Stimulated activated CD4-positive, alpha-beta T cell treated with anti-CD3 and anti-CD28 coated beads, Interleukin-12 subunit alpha, Interleukin-12 subunit beta, amount 100 ng/mL, for 4 hours (primary cell): ENCODE measurements around the gene RAB23.
"Not testable (repeated sequence)": the region's sequence is repeated elsewhere in the genome, so short reads cannot be mapped to it uniquely, and the experiment has no call there.

Experiments
- DNase-seq: peaks from one replicate; pipeline ENCODE4 v3.0.0-alpha.2; 2020

Gene RAB23

GRCh38 chr6:57221936-57222742 is at the start of gene RAB23:
Gene RAB23 (minus strand): TSS chr6:57222307. CDS start chr6:57210380, 11,927 bp downstream.
- peak; percentile 79 for DNase-seq

DNA sequence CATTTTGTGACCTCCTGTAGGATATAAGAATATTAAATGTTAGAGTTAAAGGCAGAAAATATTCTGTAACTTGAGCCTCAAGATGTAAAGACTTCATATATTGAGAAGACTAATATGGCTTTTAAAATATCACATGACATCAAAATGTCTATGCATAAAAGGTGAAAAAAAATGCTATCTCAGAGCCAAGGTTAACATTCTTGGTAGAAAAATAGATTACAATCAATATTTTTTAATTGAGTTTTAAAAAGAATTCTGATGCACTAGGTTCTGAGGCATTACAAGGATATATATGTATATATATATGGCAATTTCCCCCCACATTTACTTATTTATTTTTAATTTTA is 46.2 kb upstream of the RAB23 start:
- no peak for DNase-seq

- DNase-seq: peak; percentile 1
Observed at GRCh38 chr6:57267586-57268293, 45.6 kb upstream of the RAB23 start.

GRCh38 chr6:57265755-57266221 is 43.7 kb upstream of the RAB23 start:
- DNase-seq: no peak

DNA sequence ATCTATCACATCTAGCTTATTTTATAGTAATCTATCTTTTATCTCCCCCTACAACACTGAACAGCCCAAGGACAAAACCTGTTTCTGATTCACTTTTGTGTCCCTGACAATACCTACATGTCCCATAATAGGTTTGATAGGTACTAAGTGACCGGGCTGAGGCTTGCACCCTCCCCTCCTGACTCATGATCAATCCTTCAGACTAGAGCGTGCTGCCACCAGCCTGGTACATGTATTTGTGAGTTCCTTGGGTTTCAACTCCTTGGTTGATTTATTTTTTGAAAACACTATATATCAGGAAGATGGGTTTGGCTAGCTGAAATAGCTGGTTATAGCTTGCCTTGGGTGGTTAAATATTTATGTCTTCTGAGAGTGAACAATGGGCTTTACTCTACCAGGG is 41.6 kb upstream of the RAB23 start:
- DNase-seq: no peak

DNA sequence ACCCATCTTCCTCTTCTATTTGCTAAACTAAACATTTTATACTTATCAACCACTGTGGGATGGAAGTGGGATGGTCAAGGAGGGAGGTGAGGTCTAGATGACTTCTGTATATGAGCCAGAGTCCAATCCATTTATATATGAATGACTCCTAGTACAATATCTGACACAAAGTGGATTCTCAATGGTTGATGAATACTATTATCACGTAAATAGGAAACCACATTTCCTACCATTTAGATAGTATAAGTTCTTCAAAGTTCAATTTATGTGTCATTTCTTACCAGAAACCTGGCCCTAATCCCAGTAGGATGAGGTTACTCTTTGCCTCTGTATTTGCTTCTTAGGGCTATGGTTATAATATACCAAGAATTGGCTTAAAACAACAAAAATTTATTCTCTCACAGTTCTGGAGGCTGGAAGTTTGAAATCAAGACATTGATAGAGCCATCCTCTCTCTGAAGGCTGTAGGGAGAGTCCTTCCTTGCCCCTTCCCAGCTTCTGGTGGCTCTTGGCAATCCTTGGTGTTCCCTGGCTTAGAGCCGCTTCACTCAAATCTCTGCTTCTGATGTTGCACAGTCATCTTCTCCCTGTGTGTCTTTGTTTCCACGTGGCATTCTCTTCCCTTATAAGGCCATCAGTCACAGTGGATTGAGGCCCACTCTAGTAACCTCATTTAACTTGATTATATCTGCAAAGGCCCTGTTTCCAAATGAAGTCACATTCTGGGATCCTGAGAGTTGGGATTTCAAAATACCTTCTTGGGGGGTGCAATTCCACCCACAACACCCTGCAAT is 41.0 kb upstream of the RAB23 start:
- no peak for DNase-seq

GRCh38 chr6:57262488-57262887 is 40.4 kb upstream of the RAB23 start:
- DNase-seq: no peak

- no peak for DNase-seq
Observed at GRCh38 chr6:57261926-57262325, 39.8 kb upstream of the RAB23 start.

DNA sequence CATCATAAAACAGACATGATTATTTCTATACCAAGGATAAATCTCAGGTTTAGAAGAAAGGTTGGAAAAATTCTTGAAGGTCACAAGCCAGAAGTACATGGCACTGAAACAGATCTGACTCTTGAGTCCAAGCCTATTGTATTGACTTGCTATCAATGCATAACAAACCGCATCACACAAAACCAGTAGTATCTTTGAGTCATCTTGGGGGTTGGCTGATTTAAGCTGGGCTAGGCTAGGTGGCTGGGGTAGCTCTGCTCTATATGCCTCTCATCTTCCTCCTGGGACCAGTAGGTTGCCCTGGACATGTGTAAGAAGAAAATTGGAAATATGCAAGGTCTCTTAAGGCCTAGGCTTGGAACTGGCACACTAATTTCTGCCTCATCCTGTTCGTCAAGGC is 37.0 kb upstream of the RAB23 start:
- no peak for DNase-seq

- DNase-seq: no peak
Observed at GRCh38 chr6:57257911-57258541, 35.9 kb upstream of the RAB23 start.

DNA sequence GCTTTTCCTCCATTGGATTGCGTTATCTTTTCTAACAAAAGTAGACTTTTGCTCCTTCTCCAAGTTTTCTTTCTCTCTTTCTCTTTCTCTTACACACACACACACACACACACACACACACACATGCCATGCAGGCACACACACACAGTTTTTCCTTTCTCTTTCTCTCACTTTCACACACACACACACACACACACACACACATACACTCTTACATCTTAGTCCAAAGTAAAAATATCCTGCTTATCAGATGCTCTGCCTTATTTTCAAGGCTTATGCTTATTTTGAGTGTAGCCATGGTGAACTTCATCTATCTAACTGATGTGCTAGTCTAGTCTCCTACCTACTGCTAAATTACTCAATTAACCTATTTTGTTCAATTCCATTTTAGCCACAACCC is 34.4 kb upstream of the RAB23 start:
- no peak for DNase-seq

DNA sequence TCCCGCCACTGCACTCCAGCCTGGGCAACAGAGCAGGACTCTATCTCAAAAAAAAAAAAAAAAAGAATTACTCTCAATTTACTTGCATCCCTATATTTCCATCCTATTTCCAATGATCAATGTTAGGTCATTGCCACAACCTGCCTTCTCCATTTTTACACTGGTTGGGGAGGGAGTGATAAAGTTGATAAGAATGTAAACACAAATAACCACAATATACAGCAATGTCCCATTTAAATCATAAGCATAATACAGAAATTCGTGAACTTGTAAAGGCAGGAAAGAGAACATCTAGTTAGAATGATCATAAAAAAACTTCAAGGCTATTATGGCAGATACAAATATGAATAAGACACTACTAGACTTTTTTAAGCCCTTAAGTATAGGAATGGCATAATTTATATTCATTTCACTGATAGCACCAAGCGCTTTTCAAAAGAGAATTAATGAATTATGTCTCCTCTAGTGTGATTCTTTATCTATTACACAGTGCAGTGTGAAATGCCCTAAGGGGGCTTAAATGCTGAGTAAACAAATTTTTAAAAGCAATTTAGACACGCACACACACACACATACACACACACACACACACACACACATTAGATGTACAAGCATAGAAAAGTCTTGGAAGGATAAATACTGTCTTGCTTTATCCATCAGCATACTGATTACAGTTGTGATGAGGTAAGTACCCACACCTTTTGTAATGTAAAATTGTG is 33.5 kb upstream of the RAB23 start:
- DNase-seq: no peak

GRCh38 chr6:57254055-57254717 is 32.1 kb upstream of the RAB23 start:
- DNase-seq: no peak

DNA sequence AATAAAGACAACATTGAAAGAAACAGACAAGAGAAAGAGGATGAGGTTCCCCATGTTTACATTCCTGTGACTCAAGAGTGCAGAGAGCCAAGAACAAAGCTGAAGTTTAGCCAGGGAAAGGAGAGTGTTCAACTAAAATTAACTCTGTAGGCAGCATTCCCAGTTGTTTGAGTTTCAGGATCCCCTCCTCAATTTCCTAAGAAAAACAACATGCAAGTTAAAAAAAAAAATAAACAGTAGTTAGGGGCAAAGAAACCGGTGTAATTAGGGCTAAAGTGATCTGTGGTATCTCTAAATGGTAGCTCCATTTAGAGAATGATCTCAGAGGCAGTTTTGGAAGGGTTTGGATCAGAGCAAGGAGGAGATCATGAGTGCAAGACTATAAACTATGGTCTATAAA is 30.9 kb upstream of the RAB23 start:
- no peak for DNase-seq

GRCh38 chr6:57252137-57252536 is 30.0 kb upstream of the RAB23 start:
- DNase-seq: no peak

GRCh38 chr6:57250348-57250747 is 28.2 kb upstream of the RAB23 start:
- DNase-seq: no peak

DNA sequence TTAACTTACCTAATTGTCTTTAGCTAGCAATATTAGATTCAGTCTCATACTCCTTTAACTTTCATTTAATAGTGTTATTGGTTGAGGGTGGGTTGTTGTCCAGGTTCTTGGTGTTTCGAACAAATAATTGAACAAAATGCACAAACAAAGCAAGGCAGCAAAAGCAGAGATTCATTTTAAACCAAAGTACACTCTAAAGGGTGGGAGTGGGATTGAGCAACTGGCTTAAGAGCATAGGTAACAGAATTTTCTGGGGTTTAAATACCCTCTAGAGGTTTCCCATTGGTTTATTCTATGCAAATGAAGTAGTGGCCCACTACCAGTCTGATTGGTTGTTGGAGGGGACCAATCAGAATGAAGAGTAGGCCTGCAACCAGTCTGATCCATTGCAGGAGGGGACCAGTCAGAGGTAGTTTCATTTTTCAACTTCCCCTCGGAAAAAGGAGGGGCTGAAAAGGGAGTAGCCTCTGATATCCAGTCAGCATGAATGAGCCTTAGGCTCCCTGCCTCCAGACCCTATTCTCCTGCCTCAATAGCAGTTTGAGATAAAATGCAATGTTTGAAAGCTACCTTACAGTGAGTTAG is 26.3 kb upstream of the RAB23 start:
- DNase-seq: no peak

GRCh38 chr6:57247603-57248002 is 25.5 kb upstream of the RAB23 start:
- no peak for DNase-seq

DNA sequence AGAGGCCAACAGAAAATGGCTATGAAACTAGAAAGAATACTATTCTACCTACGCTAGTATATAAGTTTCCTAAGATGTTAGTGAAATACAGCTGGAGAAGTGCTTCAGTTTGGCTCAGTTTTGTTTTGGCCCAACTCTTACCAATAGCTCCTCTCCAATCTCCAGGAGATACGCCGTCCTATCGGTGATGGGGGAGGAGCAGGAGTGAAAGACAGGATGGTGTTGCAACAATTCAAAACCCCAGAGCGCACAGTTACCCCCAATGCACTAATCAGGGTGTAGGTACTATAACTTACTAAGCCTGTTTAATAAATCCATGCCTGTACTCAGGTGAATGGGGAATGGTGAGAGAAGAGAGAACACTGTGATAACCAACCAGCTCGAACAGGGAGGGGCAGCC is 24.2 kb upstream of the RAB23 start:
- DNase-seq: no peak

DNA sequence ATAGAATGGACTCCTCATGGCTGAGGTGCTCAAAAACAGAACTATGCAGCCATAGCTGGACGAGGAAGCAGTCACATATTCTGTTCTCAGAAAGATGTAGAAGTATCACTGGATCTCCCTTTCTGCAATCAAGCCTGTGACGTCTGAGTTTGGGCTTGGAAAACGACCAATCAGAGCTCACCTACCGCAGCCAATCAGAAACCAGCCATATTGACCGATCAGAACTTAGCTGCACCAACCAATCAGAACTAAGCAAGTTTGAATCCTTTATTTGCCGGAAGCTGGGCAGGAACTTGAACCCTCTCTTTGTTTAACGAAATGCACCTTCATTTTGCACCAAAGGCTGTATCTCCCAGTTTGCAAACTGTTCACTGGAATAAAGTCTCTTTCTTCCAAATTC is 21.8 kb upstream of the RAB23 start:
- no peak for DNase-seq

DNA sequence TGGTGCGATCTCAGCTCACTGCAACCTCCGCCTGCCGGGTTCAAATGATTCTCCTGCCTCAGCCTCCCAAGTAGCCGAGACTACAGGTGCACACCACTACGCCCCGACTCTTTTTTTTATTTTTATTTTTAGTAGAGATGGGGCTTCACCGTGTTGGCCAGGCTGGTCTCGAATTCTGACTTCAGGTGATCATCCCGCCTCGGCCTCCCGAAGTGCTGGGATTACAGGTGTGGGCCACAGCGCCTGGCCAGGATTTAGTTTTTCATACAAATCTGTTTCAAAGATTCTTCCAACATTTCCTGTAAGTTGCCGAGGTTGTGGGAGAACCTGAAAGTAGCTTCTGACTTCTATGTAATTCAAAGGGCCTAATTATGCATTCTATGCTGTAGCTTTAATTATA is 21.4 kb upstream of the RAB23 start:
- not testable (repeated sequence) for DNase-seq

- DNase-seq: no peak
Observed at GRCh38 chr6:57242505-57242904, 20.4 kb upstream of the RAB23 start.
